HuH-7.5 (cell line): Measurements from ENCODE around the gene NSUN2.

Source experiments
- DNase-seq: peaks from one replicate; pipeline ENCODE4 v3.0.0; 2011; ENCODE audit warnings: low spot score

NSUN2 gene

DNA sequence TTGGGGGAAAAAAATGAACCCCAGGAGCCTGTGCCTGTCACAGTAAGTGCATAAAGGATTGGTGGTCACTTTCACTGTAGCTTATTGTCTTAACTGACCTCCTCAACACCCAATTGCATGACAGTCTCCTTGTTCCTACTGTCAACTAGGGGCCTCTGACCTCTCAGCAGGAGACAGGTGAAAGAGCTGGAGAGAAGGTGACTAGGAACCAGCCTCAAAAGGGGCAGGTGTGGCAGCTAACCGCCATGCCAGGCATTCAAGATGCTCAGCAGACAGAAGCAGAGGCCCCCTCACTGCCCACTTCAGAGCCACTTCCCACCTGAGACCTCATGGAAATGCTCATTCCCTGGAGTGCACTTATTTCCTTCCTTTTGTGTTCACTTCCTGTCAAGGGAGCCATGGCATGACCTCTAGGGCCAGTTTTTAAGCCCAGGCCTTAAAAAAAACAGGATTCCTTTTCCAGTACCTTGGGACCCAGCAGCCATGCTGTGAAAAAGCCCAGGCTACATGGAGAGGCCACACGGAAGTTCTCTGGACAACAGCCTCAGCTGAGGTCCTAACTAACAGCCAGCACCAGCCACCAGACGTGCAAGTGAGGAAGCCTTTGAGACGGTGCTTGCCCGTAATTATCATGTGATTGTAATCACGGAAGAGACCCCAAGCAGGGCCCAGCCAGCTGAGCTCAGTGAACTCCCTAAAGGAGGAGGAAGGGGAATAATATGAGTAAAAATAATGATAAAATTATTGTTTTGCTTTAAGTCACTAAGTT is 74.9 kb downstream of the NSUN2 start:
- no peak for DNase-seq

DNA sequence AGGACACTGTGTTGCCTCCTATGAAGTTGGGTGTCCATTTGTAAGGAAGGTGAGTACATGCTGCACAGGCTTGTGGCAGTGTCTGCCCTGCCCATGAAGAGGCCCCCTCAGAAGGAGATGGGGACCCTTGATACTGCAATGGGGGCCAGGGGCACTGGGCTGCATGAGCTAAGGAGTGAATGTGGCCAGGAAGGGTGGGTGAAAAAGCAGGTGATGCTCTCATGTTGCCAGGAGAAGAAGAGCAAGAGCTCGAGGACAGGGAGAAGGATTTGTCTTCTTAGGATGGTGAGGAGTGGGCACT is 76.1 kb downstream of the NSUN2 start:
- no peak for DNase-seq

DNA sequence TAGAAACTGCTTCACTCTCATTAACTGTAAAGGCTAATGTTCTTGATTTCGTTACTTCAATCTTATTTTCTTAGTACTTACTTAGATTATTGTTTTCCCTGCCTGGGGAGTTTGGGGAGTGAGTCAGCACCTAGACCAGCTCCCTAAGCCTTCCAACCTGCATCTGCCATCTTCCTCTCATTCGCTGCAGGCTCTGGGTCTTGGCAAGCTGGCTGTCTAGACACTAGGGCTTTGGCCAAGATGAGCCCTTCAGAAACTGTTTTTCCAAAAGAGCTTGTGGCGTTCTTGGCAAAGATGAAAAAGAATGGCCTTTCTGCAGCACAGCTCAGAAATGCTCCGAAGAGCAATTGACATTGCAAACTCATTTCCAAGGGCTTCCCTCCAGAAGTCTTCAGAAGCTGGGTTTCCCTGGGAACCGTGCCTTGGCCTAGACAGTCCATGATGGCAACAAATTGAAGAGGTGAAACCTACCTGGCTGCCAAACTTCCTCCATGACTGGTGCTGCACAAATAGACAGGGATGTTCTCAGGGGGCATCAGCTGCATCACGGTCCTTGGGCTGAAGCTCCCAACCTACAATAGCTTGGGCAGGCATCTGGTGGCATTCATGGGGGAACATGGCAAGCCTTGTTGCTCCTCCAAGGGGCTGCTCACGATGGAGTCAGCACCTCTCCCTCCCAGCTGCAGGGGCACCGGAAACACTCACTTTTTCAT is 76.6 kb downstream of the NSUN2 start:
- DNase-seq: no peak

DNA sequence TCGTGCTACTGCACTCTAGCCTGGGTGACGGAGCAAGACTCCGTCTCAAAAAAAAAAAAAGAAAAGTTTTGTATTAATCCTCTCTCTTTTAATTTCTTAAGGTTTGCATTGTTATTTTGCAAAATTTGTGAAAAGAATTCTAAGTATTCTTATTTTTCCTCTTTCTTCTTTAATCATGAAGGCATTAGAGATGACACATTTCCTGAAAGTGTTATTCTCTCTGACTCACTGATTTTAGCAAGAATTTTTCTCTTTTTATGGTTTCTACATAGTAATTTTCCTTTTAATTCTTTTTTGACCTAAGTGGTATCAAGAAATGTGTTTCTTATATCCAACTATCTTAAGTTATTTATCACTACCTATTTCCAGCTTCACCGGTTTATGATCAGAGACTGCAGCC is 78.0 kb downstream of the NSUN2 start:
- DNase-seq: no peak

DNA sequence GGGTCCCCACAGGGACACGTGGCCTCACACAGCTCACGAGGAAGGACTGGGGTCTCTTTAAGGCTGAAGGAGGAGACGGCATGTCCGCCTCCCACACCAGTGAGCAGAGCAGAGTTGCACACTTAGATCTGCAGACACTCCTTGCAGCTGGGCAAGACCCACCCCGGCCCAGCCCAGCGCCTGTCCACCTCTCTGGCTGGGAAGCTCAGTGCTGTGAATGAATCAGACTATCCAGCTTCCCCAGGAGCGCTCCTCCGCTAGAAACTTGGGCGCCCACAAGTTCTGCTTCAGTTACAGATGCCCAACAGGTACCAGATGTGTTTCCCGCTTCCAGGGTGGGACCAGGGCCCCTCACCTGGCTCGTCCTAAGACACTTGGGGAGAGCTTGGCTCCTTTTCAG is 78.9 kb downstream of the NSUN2 start:
- DNase-seq: no peak

DNA sequence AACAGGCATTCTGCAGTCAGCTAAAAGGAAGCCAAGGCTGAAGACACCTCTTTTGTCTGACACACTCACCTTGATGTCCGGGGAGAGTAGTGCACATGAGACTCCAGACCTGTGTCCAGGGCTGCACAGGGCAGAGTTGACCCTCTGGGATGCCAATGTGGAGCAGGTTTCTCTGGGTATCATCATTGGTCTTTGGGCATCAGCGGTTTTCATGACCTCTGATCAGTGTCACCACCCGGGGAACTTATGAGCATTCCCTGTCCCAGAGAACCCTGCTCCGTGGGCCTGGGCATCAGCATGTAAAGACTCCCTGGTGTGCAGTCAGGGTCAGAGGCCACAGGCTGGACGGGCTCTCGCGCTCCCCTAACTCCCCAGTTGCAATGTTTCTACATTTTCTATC is 80.2 kb downstream of the NSUN2 start:
- no peak for DNase-seq

DNA sequence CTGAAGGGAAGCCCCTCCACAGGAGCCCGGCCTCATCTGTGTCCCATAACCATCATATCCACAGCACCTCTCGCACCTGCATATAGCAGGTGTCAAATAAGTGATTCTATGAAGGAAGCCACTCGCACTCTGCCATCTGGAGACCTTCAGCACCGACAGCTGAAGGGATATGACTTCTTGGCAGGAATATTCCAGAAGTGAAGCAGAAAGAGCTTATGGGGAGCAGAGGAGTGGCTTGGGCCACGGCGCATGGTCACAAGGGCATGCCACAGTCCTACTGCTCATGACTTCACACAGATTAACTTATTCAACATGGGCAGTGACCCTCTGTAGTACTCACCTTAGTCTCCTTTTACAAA is 80.9 kb downstream of the NSUN2 start:
- DNase-seq: no peak

DNA sequence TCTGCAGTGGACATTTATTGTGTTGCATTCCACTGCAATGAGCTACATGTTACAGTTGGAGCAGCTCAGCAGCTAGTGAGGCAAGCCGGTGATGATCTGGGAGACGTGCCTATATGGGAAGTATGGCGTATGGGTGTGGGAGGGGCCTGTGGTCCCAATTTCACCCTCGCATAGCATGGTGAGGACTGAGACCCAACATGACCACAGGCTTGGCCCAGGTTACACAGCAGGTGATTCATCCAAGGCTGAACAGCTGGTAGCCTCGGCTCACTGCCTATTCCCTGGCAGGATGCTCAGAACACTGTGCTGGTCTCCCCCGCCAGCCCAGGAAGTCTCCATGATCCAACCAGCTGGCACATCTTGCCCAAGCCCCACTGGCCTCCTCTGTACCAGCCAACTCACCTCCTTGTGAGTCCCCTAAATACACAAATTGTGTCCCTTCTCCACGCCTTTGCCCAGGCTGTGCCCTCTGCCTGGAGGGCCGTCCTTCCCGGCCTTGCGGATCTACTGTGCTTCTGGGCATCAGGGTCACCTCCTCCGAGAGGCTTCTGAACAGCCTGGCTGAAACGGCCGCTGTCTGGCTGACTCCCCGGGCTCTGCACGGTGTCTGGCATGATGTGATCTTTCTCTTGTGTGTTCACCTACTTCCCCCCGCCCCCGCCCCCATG is 81.4 kb downstream of the NSUN2 start:
- no peak for DNase-seq

DNA sequence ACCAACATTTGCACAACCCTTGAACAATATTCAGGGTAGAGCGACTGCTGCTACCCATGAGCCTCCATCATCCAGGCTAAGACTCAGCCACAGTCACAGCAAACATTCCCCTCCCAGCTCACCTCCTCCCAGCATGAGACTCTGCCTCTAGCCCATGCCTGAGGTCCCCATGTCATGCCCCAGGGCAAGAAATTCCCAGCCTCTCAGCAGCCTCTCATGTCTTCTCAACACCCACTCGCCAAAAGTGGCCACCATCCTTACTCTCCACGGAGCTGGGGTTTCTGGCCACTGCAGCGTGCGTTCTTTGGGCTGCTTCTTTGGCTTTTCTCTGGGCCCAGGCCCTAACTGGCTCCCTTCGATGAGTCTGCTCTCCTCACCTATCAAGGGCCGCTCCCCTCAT is 82.2 kb downstream of the NSUN2 start:
- no peak for DNase-seq
